ENCODE results near the gene ATP11A. TPM values are rescaled to one million over a fixed set of nuclear protein-coding genes. Genes with fewer than 3 reads are reported as not detected.

The ATP11A gene
- total RNA-seq, 1 experiment from 2014 or later, result 232 TPM

DNA sequence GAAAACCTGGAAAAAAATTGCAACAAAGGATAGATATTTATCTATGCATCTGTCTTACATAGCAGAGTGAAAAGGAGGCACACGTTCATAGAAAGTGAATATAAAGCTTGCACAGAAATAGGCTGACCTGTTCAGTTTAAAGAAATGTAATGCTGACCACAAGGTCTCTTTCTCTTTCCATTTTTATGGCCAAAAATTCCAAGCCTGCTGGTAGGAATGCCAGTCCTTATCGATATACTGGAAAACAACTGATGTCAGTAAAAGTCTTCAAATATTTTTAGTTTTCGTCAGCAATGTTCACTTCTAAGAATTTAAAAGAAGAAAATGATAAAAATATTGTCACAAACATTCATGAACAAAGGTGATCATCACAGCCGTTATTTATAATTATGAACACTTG, 220.2 kb downstream of the ATP11A start:
- Mint-ChIP-seq H3K36me3 (ENCODE audit: insufficient read depth, unreplicated experiment) (peaks cover 6% of the 10 kb centered on the region), H3K27me3 (ENCODE audit: insufficient read depth, unreplicated experiment) (no peaks in the 10 kb centered on the region), H3K27ac (ENCODE audit: unreplicated experiment) (no peak overlapping the region), H3K9me3 (ENCODE audit: unreplicated experiment) (no peaks in the 10 kb centered on the region), H3K4me3 (ENCODE audit: unreplicated experiment) (no peak overlapping the region), H3K4me1 (ENCODE audit: low read depth, unreplicated experiment) (peaks cover 14% of the 10 kb centered on the region)
- intact Hi-C loops (cut with micrococcal nuclease; ENCODE audit: unreplicated experiment), result no loop called here
- ChIA-PET POLR2A (no interaction called here), CTCF (no interaction called here)
- no peak for DNase-seq
- Histone ChIP-seq H3K36me3 (ENCODE audit: control insufficient read depth, insufficient read depth, low read length) (0 out of 2 replicates have a peak, but pooled peaks cover 2% of the 10 kb centered on the region), H3K27me3 (replicated peaks; ENCODE audit: control insufficient read depth, insufficient read depth, low read length) (no peaks in the 10 kb centered on the region), H3K9me3 (peaks cover 6% of the 10 kb centered on the region), H3K4me1 (peaks cover 18% of the 10 kb centered on the region; the same call in 1 of the 2 replicates), H3K4me3 (ENCODE audit: low read depth, low read length) (no peak overlapping the region)
- no TSS peak for BruUV-seq (replicated peaks)
- TF ChIP-seq, protein P1, sequence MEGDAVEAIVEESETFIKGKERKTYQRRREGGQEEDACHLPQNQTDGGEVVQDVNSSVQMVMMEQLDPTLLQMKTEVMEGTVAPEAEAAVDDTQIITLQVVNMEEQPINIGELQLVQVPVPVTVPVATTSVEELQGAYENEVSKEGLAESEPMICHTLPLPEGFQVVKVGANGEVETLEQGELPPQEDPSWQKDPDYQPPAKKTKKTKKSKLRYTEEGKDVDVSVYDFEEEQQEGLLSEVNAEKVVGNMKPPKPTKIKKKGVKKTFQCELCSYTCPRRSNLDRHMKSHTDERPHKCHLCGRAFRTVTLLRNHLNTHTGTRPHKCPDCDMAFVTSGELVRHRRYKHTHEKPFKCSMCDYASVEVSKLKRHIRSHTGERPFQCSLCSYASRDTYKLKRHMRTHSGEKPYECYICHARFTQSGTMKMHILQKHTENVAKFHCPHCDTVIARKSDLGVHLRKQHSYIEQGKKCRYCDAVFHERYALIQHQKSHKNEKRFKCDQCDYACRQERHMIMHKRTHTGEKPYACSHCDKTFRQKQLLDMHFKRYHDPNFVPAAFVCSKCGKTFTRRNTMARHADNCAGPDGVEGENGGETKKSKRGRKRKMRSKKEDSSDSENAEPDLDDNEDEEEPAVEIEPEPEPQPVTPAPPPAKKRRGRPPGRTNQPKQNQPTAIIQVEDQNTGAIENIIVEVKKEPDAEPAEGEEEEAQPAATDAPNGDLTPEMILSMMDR (IDR thresholded peaks at IDR 0.05; ENCODE audit: insufficient read depth in 1 of 2, low read depth in 1 of 2, low read length in 1 of 2, severe bottlenecking in 1 of 2, unreplicated experiment in 1 of 2), result no peak

DNA sequence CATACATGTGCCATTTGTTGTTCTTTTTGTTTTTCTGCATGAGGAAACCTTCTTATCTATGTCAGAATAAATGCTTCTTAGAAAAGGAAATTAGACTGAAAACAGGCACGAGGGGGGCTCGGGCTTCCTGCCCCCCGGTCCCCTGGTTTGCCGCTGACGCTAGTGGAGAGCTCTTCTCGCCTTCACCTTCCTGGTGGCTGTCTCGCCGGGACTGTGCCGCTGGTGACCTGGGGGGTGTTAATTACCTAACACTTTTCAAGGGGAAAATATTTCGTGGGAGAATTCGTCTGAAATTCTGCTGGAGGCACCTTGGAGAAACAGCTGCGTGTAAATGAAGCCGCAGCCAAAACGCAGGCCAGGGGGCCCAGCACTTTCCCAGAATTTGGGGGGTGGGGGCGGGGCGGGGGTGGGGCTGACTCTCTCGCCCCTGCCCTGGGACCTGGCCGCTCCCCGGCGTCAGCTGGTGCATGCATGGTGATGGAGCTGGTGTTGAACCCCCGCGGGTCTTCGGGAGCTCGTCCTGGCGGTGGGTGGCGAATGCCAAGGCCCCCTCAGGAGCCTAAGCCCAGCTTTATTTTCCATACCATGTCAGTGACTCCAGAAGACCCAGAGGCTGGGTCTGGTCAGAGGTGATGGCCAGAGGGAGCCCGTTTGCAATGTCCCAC, 220.9 kb downstream of the ATP11A start:
- TF ChIP-seq, protein P1 (IDR thresholded peaks at IDR 0.05; ENCODE audit: insufficient read depth in 1 of 2, low read depth in 1 of 2, low read length in 1 of 2, severe bottlenecking in 1 of 2, unreplicated experiment in 1 of 2), result no peak
- Histone ChIP-seq H3K4me3 (ENCODE audit: low read depth, low read length) (no peak overlapping the region), H3K9me3 (0 out of 2 replicates have a peak, but pooled peaks cover under 1% of the 10 kb centered on the region), H3K36me3 (ENCODE audit: control insufficient read depth, insufficient read depth, low read length) (0 out of 2 replicates have a peak, but pooled peaks cover 2% of the 10 kb centered on the region), H3K4me1 (peaks cover 15% of the 10 kb centered on the region; the same call in 1 of the 2 replicates), H3K27me3 (replicated peaks; ENCODE audit: control insufficient read depth, insufficient read depth, low read length) (no peaks in the 10 kb centered on the region)
- no peaks in the 10 kb centered on the region for H3K27me3 Mint-ChIP-seq (ENCODE audit: insufficient read depth, unreplicated experiment)
- no peak overlapping the region for H3K27ac Mint-ChIP-seq (ENCODE audit: unreplicated experiment)
- DNase-seq, result no peak
- no TSS peak for BruUV-seq (replicated peaks)
- no peak overlapping the region for H3K4me3 Mint-ChIP-seq (ENCODE audit: unreplicated experiment)
- ChIA-PET CTCF (no interaction called here), POLR2A (no interaction called here)
- peaks cover 14% of the 10 kb centered on the region for H3K4me1 Mint-ChIP-seq (ENCODE audit: low read depth, unreplicated experiment)
- H3K9me3 Mint-ChIP-seq (ENCODE audit: unreplicated experiment), result no peaks in the 10 kb centered on the region
- H3K36me3 Mint-ChIP-seq (ENCODE audit: insufficient read depth, unreplicated experiment), result no peaks in the 10 kb centered on the region
- intact Hi-C loops (cut with micrococcal nuclease; ENCODE audit: unreplicated experiment), result no loop called here

DNA sequence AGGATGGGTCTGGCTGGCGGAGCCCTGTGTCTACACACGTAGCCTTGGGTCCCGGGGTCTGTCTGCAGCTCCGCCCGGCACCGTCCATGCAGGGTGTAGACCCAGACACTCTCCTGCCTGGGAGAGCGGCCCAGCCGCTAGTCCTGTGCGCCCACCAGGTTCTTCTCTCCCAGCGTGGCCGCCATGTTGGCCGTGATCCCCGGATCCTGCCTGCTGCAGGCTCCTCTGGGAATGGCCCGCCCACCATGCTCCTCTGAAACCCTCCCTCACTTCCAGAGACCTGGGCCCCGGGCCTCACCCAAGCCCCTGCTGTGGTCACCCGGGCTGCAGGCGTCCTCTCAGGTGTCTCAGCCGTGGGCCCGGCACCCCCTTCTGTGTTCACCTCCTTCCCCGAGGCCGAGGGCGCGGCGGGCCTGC, 221.5 kb downstream of the ATP11A start:
- H3K27me3 ChIP-seq (replicated peaks; ENCODE audit: control insufficient read depth, insufficient read depth, low read length), result no peaks in the 10 kb centered on the region
- POLR2A ChIA-PET, result no interaction called here

More for the DNA sequence above, 221.5 kb downstream of the ATP11A start:
- Mint-ChIP-seq H3K4me1 (ENCODE audit: low read depth, unreplicated experiment) (peaks cover 9% of the 10 kb centered on the region), H3K27ac (ENCODE audit: unreplicated experiment) (no peak overlapping the region), H3K4me3 (ENCODE audit: unreplicated experiment) (no peak overlapping the region), H3K36me3 (ENCODE audit: insufficient read depth, unreplicated experiment) (no peaks in the 10 kb centered on the region), H3K9me3 (ENCODE audit: unreplicated experiment) (no peaks in the 10 kb centered on the region), H3K27me3 (ENCODE audit: insufficient read depth, unreplicated experiment) (no peaks in the 10 kb centered on the region)
- no peaks in the 10 kb centered on the region for H3K9me3 ChIP-seq
- no peak overlapping the region for H3K4me3 ChIP-seq (ENCODE audit: low read depth, low read length)
- H3K4me1 ChIP-seq, result peaks cover 9% of the 10 kb centered on the region; the same call in 1 of the 2 replicates
- no peak for DNase-seq
- intact Hi-C loops (cut with micrococcal nuclease; ENCODE audit: unreplicated experiment), result no loop called here
- BruUV-seq (replicated peaks), result no TSS peak
- TF ChIP-seq, protein P1 (IDR thresholded peaks at IDR 0.05; ENCODE audit: insufficient read depth in 1 of 2, low read depth in 1 of 2, low read length in 1 of 2, severe bottlenecking in 1 of 2, unreplicated experiment in 1 of 2), result no peak
- 0 out of 2 replicates have a peak, but pooled peaks cover 2% of the 10 kb centered on the region for H3K36me3 ChIP-seq (ENCODE audit: control insufficient read depth, insufficient read depth, low read length)
- CTCF ChIA-PET, result no interaction called here

All from Caco-2 (cell line).